NK-92 treated with Interleukin-12 subunit alpha and Interleukin-12 subunit beta, amount 100 ng/mL, for 24 hours (cell line): ENCODE measurements around the gene JUND.

Experiments
- DNase-seq: peaks from one replicate; lab custom pipeline; 2025; lab: John Stamatoyannopoulos, UW

Gene JUND

DNA sequence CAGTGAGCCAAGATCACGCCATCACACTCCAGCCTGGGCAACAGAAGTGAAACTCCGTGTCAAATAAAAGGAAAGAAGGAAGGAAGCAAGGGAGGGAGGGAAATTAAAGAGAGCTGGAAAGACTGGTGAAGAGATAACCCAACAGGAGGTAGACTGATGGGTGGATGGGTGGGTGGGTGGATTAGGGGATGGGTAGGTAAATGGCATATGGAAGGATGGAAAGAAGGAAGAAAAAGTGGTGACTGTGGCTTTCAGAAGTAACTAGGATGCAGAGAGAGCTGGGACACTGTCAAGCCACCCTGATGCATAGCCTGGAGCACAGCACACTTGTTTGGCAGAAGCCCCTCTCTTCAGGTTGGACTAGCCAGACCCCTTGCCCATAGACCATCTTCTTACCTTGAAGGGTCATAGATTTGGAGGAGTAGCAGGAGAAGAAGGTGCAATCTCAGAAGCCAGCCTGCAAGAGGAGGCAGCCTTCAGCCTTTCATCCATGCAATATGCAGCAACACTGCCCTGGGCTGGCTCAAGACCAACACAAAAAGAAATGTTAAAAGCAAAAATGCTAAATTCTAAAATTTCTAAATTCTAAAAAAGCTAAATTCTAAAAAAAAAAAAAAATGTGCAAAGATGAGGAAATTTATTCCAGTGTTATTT lies 12.2 kb downstream of the JUND start:
- no peak for DNase-seq

DNA sequence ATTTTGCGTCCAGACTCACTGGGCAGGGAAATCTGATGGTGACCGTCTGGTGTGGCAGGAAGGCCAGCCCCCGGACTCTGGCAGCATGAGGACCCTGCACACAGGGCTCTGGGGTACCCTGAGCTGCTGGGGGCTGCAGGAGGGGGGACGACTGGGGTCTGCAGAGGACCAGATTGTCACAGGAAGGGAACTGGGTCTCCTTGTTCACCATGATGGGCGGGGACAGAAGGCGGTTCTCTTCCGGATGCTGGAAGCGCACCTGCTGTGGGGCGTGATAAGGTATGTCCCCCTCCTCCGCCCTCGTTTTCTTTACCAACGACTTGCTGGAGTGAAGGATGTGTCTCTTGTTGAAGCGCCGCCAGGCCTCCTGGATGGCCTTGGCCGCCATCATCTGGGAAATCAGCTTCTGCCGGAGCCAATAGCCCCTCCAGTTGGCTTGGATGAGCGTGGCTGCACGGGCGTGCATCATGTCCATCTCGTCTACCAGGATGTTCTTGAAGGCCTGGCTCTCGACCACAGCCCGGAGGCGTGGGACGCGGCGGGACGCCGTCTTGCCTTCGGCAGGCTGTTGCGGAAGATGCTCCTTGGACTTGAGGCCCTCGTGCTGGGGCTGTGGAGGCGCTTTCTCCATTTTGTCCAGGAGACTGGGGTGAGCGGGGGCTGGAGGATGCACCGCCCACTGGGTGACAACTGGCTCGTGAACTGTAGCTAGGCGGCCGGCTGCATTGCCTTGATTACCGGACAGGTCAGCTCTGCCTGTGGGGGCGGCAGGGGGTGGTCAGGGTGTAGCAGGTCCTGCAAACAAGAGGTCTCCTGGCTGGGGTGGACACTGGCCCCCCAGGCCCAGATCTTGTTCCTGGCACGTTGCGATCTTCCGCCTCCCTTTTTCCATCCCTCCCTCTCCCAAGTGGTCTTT lies 14.4 kb downstream of the JUND start:
- DNase-seq: no peak

DNA sequence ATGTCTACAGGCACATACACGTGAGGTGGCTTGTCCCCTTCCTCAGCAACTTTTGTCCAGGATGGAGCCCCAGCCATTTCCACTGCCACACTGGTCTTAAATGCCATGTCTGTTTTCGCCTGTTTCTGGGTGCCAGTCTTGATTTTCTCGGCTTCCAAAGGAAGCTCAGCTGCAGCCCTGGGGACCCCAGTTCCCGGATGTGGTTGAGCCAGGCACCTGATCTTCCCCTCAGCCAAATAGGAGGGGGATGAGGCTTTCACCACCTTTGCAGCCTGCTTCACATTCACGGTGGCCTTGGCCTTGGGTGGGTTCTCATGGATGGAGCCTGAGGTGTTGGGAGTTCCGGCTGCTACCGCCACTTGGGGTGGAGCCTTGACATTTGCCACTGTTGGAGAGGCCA lies 15.8 kb downstream of the JUND start:
- no peak for DNase-seq

GRCh38 chr19:18264971-18265540 lies 16.4 kb downstream of the JUND start:
- DNase-seq: no peak

DNA sequence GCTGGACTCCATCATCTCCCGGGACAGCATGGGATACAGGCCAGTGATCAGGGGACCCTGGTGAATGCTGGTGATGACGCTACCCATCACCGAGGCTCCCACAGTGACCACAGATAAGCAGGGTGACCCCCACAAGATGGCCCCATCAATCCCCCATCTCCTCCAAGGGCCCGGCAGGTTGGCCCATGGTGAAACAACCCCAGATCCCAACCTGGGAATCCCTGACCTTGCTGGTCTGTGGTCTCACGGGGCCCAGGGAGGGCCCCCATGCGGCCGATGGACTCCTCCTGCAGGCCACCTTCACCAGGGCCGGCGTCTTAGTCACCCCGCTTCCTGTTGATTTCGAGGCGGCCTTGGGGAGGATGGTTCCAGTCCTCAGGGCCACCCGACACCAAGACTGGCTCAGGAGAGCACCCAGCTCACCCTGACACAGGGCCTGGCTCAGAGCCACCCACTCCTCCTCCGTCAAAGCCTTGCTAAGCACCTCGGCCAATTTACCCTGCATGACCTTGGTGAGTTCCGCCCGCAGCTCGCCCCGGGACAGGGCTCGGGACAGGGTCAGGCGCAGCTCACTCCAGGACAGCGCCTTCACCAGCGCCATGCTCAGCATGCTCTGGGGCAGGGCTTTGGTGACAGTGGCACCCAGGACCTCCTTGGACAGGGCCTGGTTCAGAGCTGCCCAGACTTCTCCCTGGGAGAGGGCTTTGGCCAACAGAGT lies 17.1 kb downstream of the JUND start:
- DNase-seq: no peak

- DNase-seq: no peak
Observed at GRCh38 chr19:18263324-18264136, 17.9 kb downstream of the JUND start.

DNA sequence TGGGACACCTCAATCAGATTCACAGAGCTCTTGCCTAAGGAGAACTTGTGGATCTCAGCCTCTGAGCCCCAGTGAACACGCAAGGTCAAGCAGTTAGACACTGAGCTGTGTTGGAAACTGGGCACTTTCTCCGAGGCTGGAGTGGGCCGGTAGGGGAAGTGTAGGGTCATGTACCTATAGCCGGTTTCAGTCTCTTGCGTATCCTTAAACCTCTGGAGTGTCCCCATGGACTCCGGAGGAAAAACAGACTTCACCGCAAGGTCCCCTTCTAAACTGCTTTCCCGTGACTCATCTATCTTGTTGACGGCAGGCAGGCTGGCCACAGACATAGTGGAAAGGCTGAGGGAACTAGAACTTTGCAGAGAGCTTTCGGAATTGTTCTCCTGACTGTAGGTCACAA lies 18.5 kb downstream of the JUND start:
- DNase-seq: no peak

GRCh38 chr19:18262144-18262543 lies 19.3 kb downstream of the JUND start:
- no peak for DNase-seq

GRCh38 chr19:18261474-18261873 lies 19.9 kb downstream of the JUND start:
- DNase-seq: no peak

DNA sequence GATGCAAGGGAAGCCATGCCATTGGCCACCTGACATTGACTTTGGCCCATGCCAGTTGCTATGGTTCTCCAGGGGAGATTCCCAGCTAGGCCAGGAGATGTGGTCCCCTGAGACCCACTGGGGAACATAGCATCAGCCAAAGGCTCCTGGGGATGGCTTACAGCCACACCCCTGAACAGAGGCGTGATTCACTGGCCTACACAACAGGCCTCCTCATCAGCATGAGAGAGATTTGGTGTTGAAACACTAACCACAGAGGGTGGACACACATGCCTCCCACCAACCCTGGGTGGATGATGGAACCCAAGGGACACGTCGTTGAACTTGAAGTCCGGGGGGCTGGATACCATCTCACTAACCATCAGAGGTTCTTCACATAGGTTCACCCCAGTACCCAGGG lies 21.5 kb downstream of the JUND start:
- DNase-seq: no peak

GRCh38 chr19:18257503-18258470 lies 23.6 kb downstream of the JUND start:
- no peak for DNase-seq

- DNase-seq: no peak
Observed at GRCh38 chr19:18254546-18255503, 26.6 kb downstream of the JUND start.

DNA sequence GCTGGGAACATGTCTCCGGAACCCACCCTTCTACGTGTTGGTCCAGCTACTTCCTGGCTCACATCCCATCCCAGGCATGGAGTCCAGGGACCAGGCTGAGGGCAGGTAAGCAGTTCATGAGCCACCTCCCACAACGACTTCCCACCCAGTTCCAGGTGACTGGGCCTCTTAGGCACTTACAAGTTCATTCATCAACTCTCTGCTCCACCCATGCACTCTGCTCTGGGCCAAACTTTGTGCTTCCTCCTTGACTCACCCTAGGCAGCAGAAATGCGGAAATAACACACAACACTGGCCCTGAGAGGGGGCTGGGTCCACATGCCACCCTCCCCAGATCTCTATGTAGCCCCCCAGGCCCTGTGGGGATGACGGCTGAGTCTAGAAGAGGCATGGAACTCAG lies 27.7 kb downstream of the JUND start:
- DNase-seq: no peak

DNA sequence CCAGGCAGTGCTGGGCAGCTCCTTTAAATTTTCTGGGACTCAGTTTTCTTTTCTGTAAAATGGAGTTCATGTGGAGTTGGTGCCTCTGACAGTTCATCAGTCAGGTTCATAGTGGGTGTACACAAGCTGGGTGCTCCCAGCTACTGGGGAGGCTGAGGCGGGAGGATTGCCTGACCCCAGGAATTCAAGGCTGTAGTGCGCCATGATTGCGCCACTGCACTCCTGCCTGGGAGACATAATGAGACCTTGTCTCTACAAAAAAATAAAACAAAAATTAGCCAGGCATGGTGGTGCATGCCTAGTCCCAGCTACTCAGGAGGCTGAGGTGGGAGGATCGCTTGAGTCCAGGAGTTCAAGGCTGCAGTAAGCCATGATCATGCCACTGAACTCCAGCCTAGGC lies 28.3 kb downstream of the JUND start:
- no peak for DNase-seq

- no peak for DNase-seq
Observed at GRCh38 chr19:18252370-18252717, 29.1 kb downstream of the JUND start.

DNA sequence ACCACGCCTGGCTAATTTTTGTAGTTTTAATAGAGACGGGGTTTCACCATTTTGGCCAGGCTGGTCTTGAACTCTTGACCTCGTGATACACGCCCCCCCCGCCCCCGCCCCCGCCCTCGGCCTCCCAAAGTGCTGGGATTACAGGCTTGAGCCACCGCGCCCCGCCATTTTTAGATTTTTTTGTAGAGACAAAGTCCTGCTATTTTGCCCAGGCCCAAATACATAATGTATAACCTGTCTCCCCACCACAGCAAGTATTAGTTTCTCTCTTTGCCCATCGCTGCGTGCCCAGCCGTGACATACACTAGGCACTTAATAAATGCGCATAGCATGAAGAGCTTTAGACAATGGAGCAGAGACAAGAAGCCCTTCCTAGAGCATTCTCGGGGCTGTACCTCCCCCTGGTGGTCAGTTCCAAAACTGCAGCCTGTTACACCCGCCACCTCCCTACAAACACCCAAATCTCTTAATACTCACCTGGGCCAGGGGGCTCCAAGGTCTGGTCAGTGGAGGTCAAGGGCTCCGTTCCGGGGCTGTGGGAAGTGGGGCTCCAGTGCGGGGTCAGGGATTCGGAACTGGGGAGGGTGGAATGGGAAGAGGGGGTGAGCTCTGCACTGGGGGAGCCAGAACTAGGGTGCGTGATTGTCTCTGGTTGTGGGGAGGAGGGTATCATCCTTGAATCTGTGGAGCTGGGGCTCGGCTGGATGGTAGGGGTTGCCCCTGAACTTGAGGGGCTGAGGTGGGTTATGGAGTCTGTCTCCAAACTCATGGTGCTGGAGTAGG lies 29.6 kb downstream of the JUND start:
- DNase-seq: peak; percentile 42

DNA sequence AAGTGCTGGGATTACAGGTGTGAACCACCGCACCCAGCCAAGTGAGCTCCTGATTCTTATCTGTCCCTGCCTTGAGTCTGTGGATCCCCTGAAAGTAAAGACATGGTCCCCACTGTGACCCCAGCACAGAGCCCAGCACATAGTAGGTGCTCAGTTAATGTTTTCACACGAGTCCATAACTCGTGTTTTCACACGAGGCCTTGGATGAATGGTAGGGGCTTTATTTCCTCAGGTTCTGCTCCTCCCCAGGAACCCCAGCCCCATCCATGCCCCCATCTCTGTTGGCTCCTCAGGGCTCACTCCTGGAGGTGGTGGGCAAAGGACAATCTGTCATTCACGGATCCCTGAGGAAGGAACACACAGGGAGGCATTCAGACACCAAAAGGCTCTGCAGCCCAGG lies 31.6 kb downstream of the JUND start:
- DNase-seq: no peak

DNA sequence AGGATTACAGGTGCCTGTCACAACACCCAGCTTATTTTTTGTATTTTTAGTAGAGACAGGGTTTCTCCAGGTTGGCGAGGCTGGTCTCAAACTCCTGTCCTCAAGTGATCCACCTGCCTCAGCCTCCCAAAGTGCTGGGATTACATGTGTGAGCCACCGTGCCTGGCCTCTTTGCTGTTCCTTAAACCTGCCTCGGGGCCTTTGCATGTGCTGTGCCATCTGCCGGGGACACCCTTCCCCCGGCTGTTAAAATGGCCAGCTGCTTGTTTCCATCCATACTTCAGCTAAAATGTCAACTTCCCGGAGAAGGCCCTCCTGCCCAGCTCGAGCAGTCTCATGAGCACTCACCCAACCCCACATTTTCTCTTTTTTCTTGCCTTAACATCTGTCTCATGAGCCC lies 36.1 kb downstream of the JUND start:
- DNase-seq: no peak

GRCh38 chr19:18239303-18239702 lies 42.1 kb downstream of the JUND start:
- DNase-seq: no peak
